Measurements from ENCODE around the gene LRG1. TPM values are rescaled to one million over a fixed set of nuclear protein-coding genes. Genes with fewer than 3 reads are reported as not detected.

LRG1 gene
- polyA plus RNA-seq, 1 donor = 0.43 TPM

DNA sequence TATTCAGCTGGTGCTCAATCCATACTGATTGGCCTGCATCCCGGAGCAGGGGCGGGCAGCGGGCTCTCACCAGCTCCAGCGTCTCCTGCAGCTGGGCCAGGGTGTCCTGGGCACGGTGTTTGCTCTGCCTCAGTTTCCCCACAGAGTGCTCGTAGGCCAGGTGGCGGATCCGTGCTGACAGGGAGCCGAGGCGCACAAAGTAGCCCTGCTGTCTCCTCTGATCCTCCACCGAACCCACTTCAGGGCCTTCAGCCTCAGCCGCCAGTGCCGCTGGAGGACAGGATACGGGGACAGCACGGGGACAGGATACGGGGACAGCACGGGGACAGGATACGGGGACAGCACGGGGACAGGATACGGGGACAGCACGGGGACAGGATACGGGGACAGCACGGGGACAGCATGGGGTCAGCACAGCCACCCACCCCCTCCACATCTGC, 14.3 kb downstream of the LRG1 start:
- no peak for DNase-seq

- no peak for DNase-seq
Observed at GRCh38 chr19:4524808-4525562, 14.9 kb downstream of the LRG1 start.

DNA sequence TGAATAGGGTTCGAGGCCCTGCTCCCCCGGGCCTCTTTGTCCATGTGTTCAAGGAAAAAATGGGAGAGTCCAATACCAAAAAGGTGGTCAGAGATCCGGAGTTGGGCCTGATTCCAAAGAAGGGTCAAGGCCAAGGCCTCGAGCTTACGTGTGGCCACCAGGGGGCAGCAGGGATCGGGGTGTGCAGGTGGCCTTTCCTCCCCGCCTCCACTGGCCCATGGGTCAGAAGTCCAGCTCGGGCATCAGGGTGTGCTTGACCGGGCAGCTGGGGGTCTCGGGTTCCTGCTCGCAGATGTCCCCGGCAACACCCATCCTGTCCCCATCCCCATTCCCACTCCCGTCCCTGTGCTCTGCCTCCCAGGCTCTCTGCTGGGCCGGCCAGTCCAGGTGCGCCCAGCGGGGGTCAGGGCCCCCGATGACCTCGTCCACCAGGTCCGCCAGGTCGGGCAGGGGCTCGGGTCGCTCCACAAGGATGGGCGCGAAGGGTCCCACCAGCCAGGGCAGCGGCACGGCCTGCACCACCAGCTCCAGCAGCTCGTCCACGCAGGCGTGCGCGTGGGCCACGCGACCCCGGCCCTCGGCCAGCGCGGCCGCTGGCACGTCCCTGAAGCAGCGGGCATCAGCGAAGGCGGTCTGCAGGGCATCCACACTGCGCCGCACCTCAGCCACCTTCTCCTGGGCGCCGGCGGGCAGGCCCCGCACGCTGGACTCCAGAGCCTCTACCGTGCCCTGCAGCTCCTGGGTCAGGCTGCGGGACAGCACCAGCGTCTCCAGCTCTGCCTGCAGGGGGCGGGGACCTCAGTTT, 16.3 kb downstream of the LRG1 start:
- no peak for DNase-seq

GRCh38 chr19:4522291-4523002, 17.4 kb downstream of the LRG1 start:
- DNase-seq = no peak

- no peak for DNase-seq
Observed at GRCh38 chr19:4521888-4522242, 18.0 kb downstream of the LRG1 start.

DNA sequence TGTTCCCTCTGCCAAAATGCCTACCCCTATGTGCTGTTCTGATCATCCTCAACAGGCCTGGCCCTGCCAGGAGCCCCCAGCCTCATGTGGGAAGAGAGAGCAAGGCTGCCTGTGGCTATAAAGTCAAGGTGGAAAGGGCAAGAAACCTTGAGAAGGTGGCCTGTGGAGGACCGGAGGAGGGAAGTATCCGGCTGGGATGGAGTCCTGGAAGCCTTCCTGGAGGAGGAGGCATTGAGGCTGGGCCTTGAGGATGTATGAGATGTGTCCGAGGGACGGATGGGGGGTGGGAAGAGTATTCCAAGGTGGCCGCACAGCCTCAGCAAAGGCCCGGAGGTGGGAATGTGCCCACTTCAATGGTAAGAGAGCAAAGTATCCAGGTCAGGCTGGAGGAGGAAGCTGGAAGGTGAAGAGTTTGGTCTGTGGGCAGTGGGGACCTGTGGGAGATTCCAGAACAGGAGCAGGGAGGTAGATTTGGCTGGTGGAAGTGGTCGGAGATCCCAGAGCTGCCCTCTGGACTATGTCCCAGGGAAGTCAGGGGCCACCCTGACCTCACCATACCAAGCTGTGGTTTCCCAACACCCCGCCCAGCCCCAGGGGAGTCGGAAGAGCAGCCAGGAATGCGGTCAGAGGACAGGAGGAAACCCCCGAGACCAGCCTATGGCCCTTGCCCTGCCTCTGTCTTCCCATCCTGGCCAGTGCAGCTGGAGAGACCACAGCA, 18.5 kb downstream of the LRG1 start:
- DNase-seq = no peak

DNA sequence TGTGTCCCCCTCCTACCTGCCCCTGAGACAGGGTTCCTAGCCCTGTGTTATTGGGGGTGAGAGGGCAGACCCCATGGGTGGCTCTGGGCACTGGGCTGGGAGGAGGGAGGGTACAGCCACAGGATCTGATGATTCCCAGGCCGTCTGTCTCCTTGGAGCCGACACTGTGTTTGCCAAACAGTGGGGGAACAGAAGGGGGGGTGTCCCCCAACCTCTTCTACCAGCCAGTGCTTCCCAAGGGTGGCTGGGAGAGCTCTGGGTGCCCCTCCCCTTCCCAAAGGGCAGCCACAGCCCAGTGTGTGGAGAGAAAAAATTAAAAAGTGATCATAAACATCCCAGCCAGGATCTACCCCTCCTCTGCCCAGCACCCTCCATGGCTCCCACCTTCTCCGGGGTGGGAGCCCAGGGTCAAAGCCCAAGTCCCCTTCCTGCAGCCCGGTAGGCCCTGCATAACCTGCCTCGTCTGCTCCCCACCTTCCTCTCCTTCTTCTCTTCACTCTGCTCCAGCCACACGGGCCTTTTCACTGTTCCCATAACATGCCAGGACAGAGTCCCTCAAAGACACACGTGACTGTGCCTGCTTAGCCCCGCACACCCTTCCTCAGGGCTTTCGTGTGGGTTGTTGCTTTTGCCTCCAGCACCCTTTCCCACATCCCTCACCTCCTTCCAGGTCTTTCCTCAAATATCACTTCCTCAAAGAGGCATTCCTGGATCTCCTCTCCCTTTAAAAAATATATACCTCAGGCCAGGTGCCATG, 20.1 kb downstream of the LRG1 start:
- DNase-seq = no peak

DNA sequence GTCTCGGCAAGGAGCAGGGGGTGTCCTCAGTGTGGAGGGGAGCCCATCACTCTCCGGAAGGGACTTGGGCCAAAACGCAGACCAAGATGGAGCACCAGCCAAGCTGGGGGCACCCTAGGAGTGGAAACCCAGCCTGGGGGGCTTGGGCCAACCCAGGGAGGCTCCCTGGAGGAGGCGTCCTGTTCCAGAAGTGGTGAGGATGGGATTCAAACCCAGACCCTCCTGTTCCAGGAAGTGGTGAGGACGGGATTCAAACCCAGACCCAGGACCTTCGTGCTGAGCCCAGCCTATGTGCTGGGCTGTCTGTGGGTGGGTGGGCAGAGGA, 20.7 kb downstream of the LRG1 start:
- DNase-seq = no peak

DNA sequence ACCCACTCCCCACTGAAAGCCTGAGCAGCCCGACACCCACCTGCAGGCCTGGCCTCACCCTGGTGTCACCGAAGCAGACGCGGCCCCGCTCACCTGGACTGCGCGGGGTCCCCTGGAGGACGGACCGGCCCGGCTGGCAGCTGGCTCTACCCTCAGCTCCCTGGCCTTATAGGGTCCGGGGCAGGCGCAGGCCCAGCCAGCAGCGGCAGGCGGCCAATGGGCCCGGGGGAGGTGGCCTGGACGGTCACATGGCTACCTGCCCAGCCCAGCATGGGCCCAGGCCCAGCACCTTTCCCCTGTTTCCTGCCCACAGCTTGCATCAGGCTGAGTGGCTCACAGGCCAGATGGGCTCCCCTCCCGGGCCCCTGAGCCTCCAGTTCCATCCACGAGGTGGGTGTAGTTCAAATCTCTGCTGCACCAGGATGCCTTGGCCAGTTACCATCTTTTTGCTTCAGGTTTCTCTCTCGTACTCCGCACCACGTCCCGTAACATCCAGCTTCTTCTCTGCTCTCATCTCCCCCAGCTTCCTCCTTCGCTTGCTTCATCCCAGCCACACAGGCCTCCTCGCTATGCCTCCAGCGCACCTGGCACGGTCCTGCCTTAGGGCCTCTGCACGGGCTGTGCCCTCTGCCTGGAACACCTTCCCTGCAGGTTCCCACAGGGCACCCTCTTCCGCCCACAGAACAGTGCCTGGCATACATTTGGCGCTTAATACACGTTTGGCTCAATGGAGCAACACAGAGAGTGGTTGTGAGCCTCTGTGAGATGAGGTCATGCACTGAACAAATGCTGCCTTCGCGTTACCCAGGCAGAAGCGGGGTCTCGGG, 21.3 kb downstream of the LRG1 start, which contains the start of gene PLIN4:
Gene PLIN4, minus strand, starts transcription at position 142 of the 827 bp plus-strand sequence. CDS start 214 bp downstream, outside the sequence.
- peak; percentile 48 for DNase-seq

DNA sequence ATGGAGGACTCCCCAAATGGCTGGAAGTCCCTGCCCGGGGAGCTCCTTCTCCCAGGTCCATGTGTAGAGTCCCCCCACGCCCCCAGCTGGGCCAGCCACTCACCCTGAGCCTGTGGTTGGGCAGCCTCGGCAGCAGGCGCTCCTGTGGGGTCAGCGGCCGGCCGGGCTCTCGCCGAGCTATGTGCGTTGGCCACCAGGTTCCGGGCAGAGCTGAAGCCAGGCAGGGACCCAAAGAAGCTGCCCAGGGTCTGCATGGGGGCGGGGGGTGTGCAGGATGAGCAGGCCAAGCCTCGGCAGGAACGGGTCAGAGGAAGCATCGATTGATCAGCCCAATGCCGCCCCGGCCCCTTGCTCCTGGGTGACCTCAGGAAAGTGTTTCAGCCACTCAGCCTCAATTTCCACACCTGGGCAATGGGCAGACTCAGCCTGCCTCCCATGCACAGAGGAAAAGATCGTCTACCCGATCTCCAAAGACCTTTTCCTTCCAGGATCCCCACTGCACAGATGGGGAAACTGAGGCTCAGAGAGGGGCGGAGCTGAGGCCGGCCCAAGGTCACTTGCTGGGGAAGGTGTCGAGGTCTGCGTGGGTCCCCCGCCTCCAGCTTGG, 22.3 kb downstream of the LRG1 start:
- no peak for DNase-seq

DNA sequence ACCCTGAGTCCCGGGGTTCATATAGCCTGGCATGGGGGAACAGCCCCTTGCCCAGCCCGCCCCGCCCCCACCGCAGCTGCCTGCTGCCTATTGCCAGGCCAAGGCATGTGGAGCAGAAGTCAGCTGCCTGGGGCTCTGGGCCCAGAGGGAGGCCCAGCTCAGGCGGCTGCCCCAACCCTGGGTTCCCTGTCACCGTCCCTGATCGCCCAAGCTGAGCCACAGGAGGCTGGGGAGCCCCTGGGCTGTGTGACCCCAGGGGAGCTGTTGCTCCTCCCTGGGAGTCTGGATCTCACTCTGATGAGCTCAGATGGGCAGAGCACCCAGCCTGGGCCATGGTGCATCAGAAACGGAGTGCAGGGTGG, 22.9 kb downstream of the LRG1 start:
- no peak for DNase-seq

DNA sequence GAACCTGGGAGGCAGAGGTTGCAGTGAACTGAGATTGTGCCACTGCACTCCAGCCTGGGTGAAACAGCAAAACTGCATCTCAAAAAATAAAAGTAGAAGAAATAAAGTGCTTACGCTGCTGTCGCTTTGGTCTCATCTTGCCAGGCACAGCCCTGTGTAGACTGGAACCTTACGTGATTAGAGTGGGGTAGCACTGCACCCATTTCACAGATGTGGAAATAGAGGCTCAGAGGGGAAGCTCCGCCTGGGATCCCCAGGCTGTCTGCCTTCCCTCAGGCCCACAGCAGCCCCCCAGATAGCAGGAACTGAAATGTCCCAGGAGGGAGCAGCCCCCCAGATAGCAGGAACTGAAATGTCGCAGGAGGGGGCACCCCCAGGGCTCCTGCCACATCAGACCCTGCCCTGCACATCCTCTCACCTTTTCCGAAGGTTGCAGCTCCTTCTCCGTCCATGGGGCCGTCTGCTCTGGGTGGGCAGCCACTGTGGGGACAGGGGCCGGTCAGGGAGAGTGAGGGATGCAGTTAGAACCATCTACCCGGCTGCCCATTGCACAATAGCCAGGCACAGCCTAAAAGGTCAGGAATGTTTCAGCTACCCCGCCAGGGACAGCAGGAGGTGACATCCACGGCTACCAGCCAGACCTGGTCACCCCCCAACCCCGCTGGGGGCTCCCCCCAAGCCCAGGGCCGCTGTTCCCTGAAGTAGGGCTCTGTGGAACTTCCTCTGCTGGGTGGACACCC, 23.5 kb downstream of the LRG1 start:
- no peak for DNase-seq

DNA sequence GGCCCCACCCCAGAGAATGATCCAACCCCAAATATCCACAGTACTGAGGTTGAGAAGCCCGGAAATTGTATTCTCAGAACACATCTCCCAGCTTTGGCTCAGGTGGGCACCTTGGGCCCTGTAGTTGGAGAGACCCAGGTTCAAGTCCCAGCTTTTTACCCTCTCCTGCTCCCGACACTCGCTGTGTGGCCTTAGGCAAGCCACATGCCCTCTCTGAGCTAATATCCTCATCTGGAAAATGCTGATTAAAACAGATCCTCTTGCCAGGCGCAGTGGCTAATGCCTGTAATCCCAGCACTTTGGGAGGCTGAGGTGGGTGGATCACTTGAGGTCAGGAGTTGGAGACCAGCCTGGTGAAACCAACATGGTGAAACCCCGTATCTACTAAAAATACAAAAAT, 24.1 kb downstream of the LRG1 start:
- no peak for DNase-seq

- no peak for DNase-seq
Observed at GRCh38 chr19:4513248-4513647, 26.6 kb downstream of the LRG1 start.

GRCh38 chr19:4512070-4512469, 27.8 kb downstream of the LRG1 start:
- no peak for DNase-seq

- DNase-seq = no peak
Observed at GRCh38 chr19:4511300-4512054, 28.4 kb downstream of the LRG1 start.

- DNase-seq = no peak
Observed at GRCh38 chr19:4510435-4511255, 29.2 kb downstream of the LRG1 start.

DNA sequence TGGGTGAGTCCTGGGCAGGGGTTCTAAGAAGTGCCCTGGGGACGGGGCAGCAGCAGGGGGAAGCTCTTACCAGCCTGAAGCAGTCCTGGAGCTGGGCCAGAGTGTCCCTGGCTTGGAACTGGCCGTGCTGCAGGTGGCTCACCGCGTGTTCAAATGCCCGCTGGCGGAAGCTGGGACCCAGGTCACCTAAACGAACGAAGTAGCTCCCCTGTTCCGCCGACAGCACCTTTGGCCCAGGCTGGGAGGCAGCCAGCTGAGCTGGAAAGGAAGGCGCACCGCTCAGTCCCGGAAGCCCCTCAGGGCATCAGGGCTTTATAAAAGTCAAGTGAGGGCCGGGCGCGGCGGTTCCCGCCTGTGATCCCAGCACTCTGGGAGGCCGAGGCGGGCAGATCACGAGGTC, 31.1 kb downstream of the LRG1 start:
- no peak for DNase-seq

Measured in hindlimb muscle (tissue), 1 donor.